ENCODE measurements around the gene PLIN5. TPM values are rescaled to one million over a fixed set of nuclear protein-coding genes. Genes with fewer than 3 reads are reported as not detected.
A peak's percentile ranks its signal among the peaks of the same experiment; 100 is the strongest.

The PLIN5 gene
- total and polyA plus RNA-seq, 10 donors = 0.82 to 18.4 (median 7.5) TPM

DNA sequence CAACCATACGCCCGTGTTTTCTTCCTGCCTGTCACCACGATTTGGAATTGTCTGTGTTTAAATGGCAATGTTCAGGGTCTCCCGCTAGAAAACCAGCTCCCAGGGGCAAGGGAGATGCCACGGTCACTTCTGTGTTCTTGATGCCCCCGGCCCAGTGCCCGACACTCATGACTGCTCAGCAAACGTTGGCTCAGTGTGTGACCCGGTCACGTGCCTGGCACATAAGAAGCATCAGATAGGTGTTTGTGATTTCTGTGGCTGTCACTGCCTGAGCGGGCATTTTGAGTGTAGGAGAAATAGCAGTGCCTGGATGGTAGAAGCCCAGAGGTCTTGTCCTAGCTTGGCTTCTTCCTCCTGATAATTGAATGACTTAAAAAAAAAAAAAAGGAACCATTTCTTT is 47.5 kb downstream of the PLIN5 start:
- Histone ChIP-seq H3K36me3 (peaks cover 0 to 94% (median 50%) of the 10 kb centered on the region in 6 donors), H3K27me3 (replicated peaks in 1 of 7) (no peaks in the 10 kb centered on the region), H3K27ac (no peak overlapping the region), H3K4me3 (no peak overlapping the region), H3K9me3 (no peaks in the 10 kb centered on the region), H3K4me1 (no peaks in the 10 kb centered on the region)
- intact Hi-C loops (cut with DNase I; ENCODE audit: low total_unique reads) = no loop called here
- 88 to 95% (median 89%) methylated on average over 11 of the region's 11 CpGs for WGBS, 5 donors
- TF ChIP-seq, protein P1, sequence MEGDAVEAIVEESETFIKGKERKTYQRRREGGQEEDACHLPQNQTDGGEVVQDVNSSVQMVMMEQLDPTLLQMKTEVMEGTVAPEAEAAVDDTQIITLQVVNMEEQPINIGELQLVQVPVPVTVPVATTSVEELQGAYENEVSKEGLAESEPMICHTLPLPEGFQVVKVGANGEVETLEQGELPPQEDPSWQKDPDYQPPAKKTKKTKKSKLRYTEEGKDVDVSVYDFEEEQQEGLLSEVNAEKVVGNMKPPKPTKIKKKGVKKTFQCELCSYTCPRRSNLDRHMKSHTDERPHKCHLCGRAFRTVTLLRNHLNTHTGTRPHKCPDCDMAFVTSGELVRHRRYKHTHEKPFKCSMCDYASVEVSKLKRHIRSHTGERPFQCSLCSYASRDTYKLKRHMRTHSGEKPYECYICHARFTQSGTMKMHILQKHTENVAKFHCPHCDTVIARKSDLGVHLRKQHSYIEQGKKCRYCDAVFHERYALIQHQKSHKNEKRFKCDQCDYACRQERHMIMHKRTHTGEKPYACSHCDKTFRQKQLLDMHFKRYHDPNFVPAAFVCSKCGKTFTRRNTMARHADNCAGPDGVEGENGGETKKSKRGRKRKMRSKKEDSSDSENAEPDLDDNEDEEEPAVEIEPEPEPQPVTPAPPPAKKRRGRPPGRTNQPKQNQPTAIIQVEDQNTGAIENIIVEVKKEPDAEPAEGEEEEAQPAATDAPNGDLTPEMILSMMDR (IDR thresholded peaks at IDR 0.05 in 8 of 11, conservative IDR thresholded peaks at IDR 0.05 in 3 of 11) = no peak
- TF ChIP-seq POLR2A (IDR thresholded peaks at IDR 0.05) (no peak), POLR2AphosphoS5 (IDR thresholded peaks at IDR 0.05) (no peak)
- no peak for DNase-seq

DNA sequence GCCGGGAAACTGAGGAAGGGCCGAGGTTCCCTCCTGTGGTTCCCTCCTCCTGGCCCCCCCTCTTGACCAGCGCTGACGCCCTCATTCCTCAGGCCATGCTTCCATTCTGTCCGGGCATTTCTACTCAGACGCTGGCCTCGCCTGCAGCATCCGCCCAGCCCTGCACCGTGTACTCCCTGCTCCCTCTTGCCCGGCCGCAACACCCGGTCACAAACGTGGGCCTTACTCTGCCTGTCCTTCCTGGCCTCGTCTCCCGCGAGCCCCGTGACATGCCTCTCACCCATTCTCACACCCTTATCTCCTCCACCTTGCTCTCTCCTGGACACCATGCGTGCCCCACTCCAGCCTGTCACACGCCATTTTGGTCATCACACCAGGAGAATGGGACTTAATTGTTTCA is 51.6 kb downstream of the PLIN5 start:
- Histone ChIP-seq H3K4me3 (no peak overlapping the region), H3K36me3 (peaks cover 0 to 96% (median 28%) of the 10 kb centered on the region in 6 donors), H3K27ac (no peak overlapping the region), H3K4me1 (no peaks in the 10 kb centered on the region), H3K27me3 (replicated peaks in 1 of 7) (no peaks in the 10 kb centered on the region), H3K9me3 (no peaks in the 10 kb centered on the region)
- DNase-seq = no peak
- intact Hi-C loops (cut with DNase I; ENCODE audit: low total_unique reads) = no loop called here
- WGBS, 5 donors = 90 to 94% (median 94%) methylated on average over 17 to 19 of the region's 19 CpGs
- TF ChIP-seq POLR2A (IDR thresholded peaks at IDR 0.05) = no peak
- TF ChIP-seq, protein P1 (IDR thresholded peaks at IDR 0.05 in 8 of 11, conservative IDR thresholded peaks at IDR 0.05 in 3 of 11) = no peak
- TF ChIP-seq POLR2AphosphoS5 (IDR thresholded peaks at IDR 0.05) = peak in 1 of 3 donors; percentile 37

DNA sequence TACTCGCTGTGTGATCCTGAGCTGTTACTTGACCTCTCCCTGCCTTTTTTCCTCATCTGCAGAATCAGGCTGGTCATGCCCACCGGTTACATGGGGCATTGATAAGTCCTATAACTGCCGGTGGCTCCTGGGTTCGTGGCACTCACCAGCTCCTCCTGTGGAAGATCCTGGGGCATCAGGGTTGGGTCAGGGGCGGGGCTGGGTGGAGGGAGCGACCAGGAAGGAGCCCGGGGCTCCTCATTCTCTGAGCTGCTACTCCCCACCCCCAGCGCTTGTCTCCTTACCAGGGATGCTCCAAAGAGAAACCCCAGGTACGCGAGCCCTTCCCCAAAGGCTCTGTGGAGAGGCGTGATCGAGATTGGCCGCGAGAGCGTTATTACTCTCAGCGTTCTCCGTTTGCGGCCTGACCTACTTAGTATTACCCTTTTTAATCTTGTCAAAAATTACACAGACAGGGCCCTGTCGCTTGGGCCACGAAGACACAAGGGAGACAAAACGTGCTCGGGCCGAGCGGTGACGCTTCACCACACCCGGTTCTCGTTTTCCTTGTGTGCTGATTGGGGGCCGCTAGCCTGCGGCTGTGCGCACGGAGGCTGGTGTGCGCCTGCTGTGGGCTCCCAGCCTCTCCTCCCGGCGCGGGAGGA is 52.2 kb downstream of the PLIN5 start:
- Histone ChIP-seq H3K4me3 (no peak overlapping the region), H3K27me3 (replicated peaks in 1 of 7) (no peaks in the 10 kb centered on the region), H3K36me3 (peaks cover 0 to 96% (median 31%) of the 10 kb centered on the region in 6 donors), H3K9me3 (no peaks in the 10 kb centered on the region), H3K27ac (no peak overlapping the region), H3K4me1 (no peaks in the 10 kb centered on the region)
- intact Hi-C loops (cut with DNase I; ENCODE audit: low total_unique reads) = no loop called here
- WGBS, 5 donors = 94 to 95% (median 95%) methylated on average over 34 to 35 of the region's 35 CpGs
- DNase-seq = no peak
- TF ChIP-seq POLR2AphosphoS5 (IDR thresholded peaks at IDR 0.05) = no peak
- no peak for TF ChIP-seq POLR2A (IDR thresholded peaks at IDR 0.05)
- TF ChIP-seq, protein P1 (IDR thresholded peaks at IDR 0.05 in 8 of 11, conservative IDR thresholded peaks at IDR 0.05 in 3 of 11) = no peak

DNA sequence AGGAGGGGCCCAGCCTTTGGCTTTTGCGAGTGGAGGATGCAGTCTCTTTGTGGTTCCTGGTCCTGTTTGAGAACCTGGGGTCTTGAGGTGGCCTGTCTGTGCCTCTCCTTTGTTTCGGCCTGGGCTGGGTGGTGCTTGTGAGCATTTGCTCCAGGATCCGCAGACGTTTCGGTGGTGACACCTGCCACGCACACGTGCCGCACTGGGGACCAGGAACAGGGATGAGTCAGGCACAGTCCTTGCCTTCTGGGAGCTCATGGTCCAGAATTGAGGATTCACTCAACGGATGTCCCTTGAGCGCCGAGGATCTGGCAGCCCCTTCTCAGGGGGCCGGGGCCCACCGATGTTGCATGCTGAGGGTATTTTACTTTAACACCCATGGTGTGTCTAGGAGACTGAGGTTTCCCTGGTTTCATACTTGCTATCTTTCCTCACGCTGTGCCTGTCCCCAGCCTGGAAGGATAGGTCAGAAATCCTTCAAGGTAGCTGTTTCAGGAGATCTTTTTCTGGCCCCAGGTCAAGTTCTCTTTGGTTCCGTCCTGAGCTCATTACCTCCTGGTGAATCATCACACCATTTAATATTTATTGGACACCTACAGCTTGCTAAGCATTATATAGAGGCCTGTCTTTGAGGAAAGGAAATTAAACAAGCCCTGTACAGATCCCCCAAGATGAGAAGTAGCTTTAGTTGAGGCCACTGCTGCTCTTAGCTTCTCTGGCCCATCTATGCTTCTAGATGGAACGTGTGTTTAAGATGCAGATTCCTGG is 57.8 kb downstream of the PLIN5 start:
- Histone ChIP-seq H3K4me3 (no peak overlapping the region), H3K27ac (no peak overlapping the region), H3K4me1 (peaks cover 17 to 30% (median 26%) of the 10 kb centered on the region in 6 donors), H3K9me3 (no peaks in the 10 kb centered on the region), H3K36me3 (peaks cover 0 to 73% (median 36%) of the 10 kb centered on the region in 6 donors), H3K27me3 (replicated peaks in 1 of 7) (no peaks in the 10 kb centered on the region)
- TF ChIP-seq, protein P1 (IDR thresholded peaks at IDR 0.05 in 8 of 11, conservative IDR thresholded peaks at IDR 0.05 in 3 of 11) = no peak
- no peak for TF ChIP-seq POLR2AphosphoS5 (IDR thresholded peaks at IDR 0.05)
- no peak for TF ChIP-seq POLR2A (IDR thresholded peaks at IDR 0.05)
- DNase-seq = no peak
- 86 to 92% (median 90%) methylated on average over 13 to 16 of the region's 16 CpGs for WGBS, 5 donors
- intact Hi-C loops (cut with DNase I; ENCODE audit: low total_unique reads) = no loop called here
